H1 (cell line): Measurements from ENCODE around the gene MACROD2. TPM values are rescaled to one million over a fixed set of nuclear protein-coding genes. Genes with fewer than 3 reads are reported as not detected.

Experiments used
- CTCF ChIA-PET: fragments of 300-600 bp; sonication (Branson Sonifier 250); formaldehyde crosslinking; loops from one replicate; lab custom pipeline; 2021; ENCODE audit not compliant: partially characterized antibody; lab: Charles Lee
- POLR2A ChIA-PET: fragments of 300-600 bp; sonication (Branson Sonifier 250); formaldehyde crosslinking; loops from one replicate; lab custom pipeline; 2021; ENCODE audit warnings: inconsistent platforms; ENCODE audit not compliant: partially characterized antibody; lab: Charles Lee
- DNase-seq, 2 experiments: peaks; one replicate each; pipeline versions ENCODE4 v3.0.0 to v3.0.0-alpha.2; 2010 to 2022; ENCODE audit warnings: low spot score in 2 of 2, low read depth in 1 of 2, mixed read lengths in 1 of 2
- FAIRE-seq: peaks from 2 replicates; lab custom pipeline; 2011; peaks lifted over from hg19 to GRCh38; lab: Jason Lieb, UNC
- H2AFZ ChIP-seq: 2 replicates; pipeline ENCODE4 v1.8.1; 2012; ENCODE audit warnings: low read length, inconsistent platforms
- H2AK5ac ChIP-seq: 2 replicates; pipeline ENCODE4 v1.6.1; 2013; ENCODE audit warnings: low read depth, low read length
- H2BK120ac ChIP-seq: replicated peaks from 2 replicates; pipeline ENCODE3; 2013; ENCODE audit warnings: low read depth, low read length, inconsistent platforms
- H2BK12ac ChIP-seq: 2 replicates; pipeline ENCODE4 v1.6.1; 2013; ENCODE audit warnings: low read depth, low read length
- H2BK15ac ChIP-seq: 2 replicates; pipeline ENCODE4 v1.6.1; 2013; ENCODE audit warnings: low read length
- H2BK20ac ChIP-seq: 2 replicates; pipeline ENCODE4 v1.6.1; 2013; ENCODE audit warnings: low read length
- H2BK5ac ChIP-seq: 2 replicates; pipeline ENCODE4 v1.6.1; 2013; ENCODE audit warnings: low read depth, low read length
- H3K14ac ChIP-seq: 2 replicates; pipeline ENCODE4 v1.6.1; 2013; ENCODE audit warnings: inconsistent platforms; ENCODE audit not compliant: insufficient read length
- H3K18ac ChIP-seq: 2 replicates; pipeline ENCODE4 v1.6.1; 2013; ENCODE audit warnings: low read length; ENCODE audit errors: extremely low read depth
- H3K23ac ChIP-seq: 2 replicates; pipeline ENCODE4 v1.6.1; 2013; ENCODE audit warnings: inconsistent platforms; ENCODE audit not compliant: insufficient read length
- H3K23me2 ChIP-seq: 2 replicates; pipeline ENCODE4 v1.6.1; 2013; ENCODE audit warnings: low read depth, low read length
- H3K27ac ChIP-seq: 2 replicates; pipeline ENCODE4 v1.6.1; 2011; ENCODE audit warnings: low read depth, low read length, inconsistent platforms
- H3K27me3 ChIP-seq, 4 experiments: replicated peaks in 1 of 4; 1 replicate in 1 of 4; 2 replicates in 3 of 4; pipeline versions ENCODE4 v1.6.1 to v1.8.1; 2011 to 2013; ENCODE audit warnings: low read length in 3 of 4, mild to moderate bottlenecking in 3 of 4, inconsistent platforms in 2 of 4, mixed read lengths in 2 of 4, moderate library complexity in 1 of 4; ENCODE audit not compliant: control insufficient read depth in 3 of 4, insufficient read depth in 3 of 4; ENCODE audit errors: extremely low read depth in 1 of 4
- H3K36me3 ChIP-seq, 4 experiments: 2 replicates each; pipeline versions ENCODE4 v1.6.1 to v1.8.1; 2011 to 2013; ENCODE audit warnings: mild to moderate bottlenecking in 4 of 4, low read length in 3 of 4, moderate library complexity in 2 of 4, control low read depth in 1 of 4, inconsistent platforms in 1 of 4; ENCODE audit not compliant: insufficient read depth in 4 of 4, control insufficient read depth in 2 of 4
- H3K4ac ChIP-seq: replicated peaks from 2 replicates; pipeline ENCODE3; 2013; ENCODE audit warnings: low read length, low read depth, mixed read lengths, inconsistent platforms; ENCODE audit not compliant: insufficient read length
- H3K4me1 ChIP-seq, 4 experiments: replicated peaks in 1 of 4; 1 replicate in 1 of 4; 2 replicates in 3 of 4; pipeline versions ENCODE4 v1.6.1 to v1.8.1; 2011 to 2013; ENCODE audit warnings: low read length in 3 of 4, inconsistent platforms in 2 of 4, mixed read lengths in 1 of 4; ENCODE audit not compliant: insufficient read depth in 4 of 4, control insufficient read depth in 3 of 4
- H3K4me2 ChIP-seq, 2 experiments: 2 replicates each; pipeline versions ENCODE4 v1.6.1 to v1.8.1; 2011 to 2013; ENCODE audit warnings: low read depth in 2 of 2, low read length in 2 of 2, control low read depth in 1 of 2, inconsistent platforms in 1 of 2, mild to moderate bottlenecking in 1 of 2; ENCODE audit not compliant: insufficient read depth in 1 of 2
- H3K4me3 ChIP-seq, 4 experiments: fragments of 200-600, 300-600 bp in 1 of 4; sonication (generic), shearing (Covaris generic), sonication (Bioruptor Twin) in 1 of 4; 2 replicates each; pipeline versions ENCODE4 v1.5.1 to v1.8.1; 2011 to 2016; ENCODE audit warnings: low read length in 4 of 4, low read depth in 3 of 4, control low read depth in 2 of 4, inconsistent platforms in 2 of 4, mild to moderate bottlenecking in 2 of 4, mixed read lengths in 1 of 4, moderate library complexity in 1 of 4; ENCODE audit not compliant: insufficient read depth in 2 of 4; ENCODE audit errors: extremely low read depth in 1 of 4
- H3K56ac ChIP-seq: replicated peaks from 2 replicates; pipeline ENCODE3; 2013; ENCODE audit warnings: low read depth, mild to moderate bottlenecking, mixed read lengths, low read length, inconsistent platforms; ENCODE audit not compliant: insufficient read length
- H3K79me1 ChIP-seq: 2 replicates; pipeline ENCODE4 v1.6.1; 2013; ENCODE audit warnings: low read depth, low read length, control low read depth
- H3K79me2 ChIP-seq, 2 experiments: 2 replicates each; pipeline versions ENCODE4 v1.6.1 to v1.8.1; 2012 to 2013; ENCODE audit warnings: low read length in 2 of 2, mild to moderate bottlenecking in 2 of 2, inconsistent platforms in 1 of 2; ENCODE audit not compliant: insufficient read depth in 2 of 2, control insufficient read depth in 1 of 2
- H3K9ac ChIP-seq, 4 experiments: replicated peaks in 1 of 4; 1 replicate in 1 of 4; 2 replicates in 3 of 4; pipeline versions ENCODE4 v1.6.1 to v1.8.1; 2011 to 2013; ENCODE audit warnings: low read depth in 3 of 4, low read length in 3 of 4, control low read depth in 2 of 4, mild to moderate bottlenecking in 2 of 4, moderate library complexity in 2 of 4, inconsistent platforms in 1 of 4; ENCODE audit errors: extremely low read depth in 1 of 4
- H3K9me3 ChIP-seq, 2 experiments: 2 replicates each; pipeline versions ENCODE4 v1.6.1 to v1.8.1; 2012 to 2013; ENCODE audit warnings: mild to moderate bottlenecking in 2 of 2, moderate library complexity in 2 of 2, control low read depth in 1 of 2, inconsistent platforms in 1 of 2, low read depth in 1 of 2, low read length in 1 of 2, mixed read lengths in 1 of 2; ENCODE audit not compliant: insufficient read depth in 2 of 2
- H4K20me1 ChIP-seq, 2 experiments: replicated peaks in 1 of 2; 2 replicates each; pipeline versions ENCODE3 to v1.8.1; 2011 to 2013; ENCODE audit warnings: inconsistent platforms in 2 of 2, low read length in 2 of 2, mild to moderate bottlenecking in 1 of 2; ENCODE audit not compliant: insufficient read depth in 2 of 2, control insufficient read depth in 1 of 2
- H4K5ac ChIP-seq: 2 replicates; pipeline ENCODE4 v1.6.1; 2013; ENCODE audit warnings: low read length, low read depth, mixed read lengths, inconsistent platforms; ENCODE audit not compliant: insufficient read length
- H4K8ac ChIP-seq: 2 replicates; pipeline ENCODE4 v1.8.0; 2013; ENCODE audit warnings: mild to moderate bottlenecking, moderate library complexity, low read length, inconsistent platforms; ENCODE audit not compliant: insufficient read depth; ENCODE audit errors: extremely low read depth
- H4K91ac ChIP-seq: replicated peaks from 2 replicates; pipeline ENCODE3; 2013; ENCODE audit warnings: low read length, mixed read lengths, inconsistent platforms; ENCODE audit not compliant: insufficient read length
- CHD1 ChIP-seq: IDR thresholded peaks from 2 replicates; pipeline ENCODE4 v1.6.1; 2012; ENCODE audit warnings: low read depth, low read length, improper control_type of control experiment
- TEAD4 ChIP-seq: IDR thresholded peaks from 2 replicates; pipeline ENCODE4 v1.6.1; 2012; ENCODE audit warnings: low read depth, low read length, inconsistent platforms, mixed read lengths
- WGBS, 2 experiments: shearing (Covaris generic) in 1 of 2; methylation state at CpG; one replicate each; pipeline versions ENCODE4 v1.1.6 to v1.1.7; 2013 to 2015; ENCODE audit warnings: low lambda C conversion rate in 2 of 2, mixed read lengths in 2 of 2, inconsistent platforms in 1 of 2, low coverage in 1 of 2, missing lambda C conversion rate in 1 of 2; ENCODE audit not compliant: insufficient replicate concordance in 2 of 2, insufficient coverage in 1 of 2, insufficient read length in 1 of 2; ENCODE audit errors: extremely low coverage in 1 of 2, missing lambda C conversion rate in 1 of 2; 5-methylcytosine and 5-hydroxymethylcytosine counted together
- polyA plus RNA-seq, 7 experiments: library from polyadenylated mRNA; depleted of rRNA in 3 of 7; stranded (reverse) in 5 of 7; unstranded in 2 of 7; fragments of >200 nt in 5 of 7; fragments of 200-250 nt in 2 of 7; gene quantifications; 1 replicate in 5 of 7; 2 replicates in 1 of 7; 4 replicates in 1 of 7; pipeline versions ENCODE4 v1.2.1 to v1.2.3, GENCODE V29; 2011 to 2013; ENCODE audit warnings: missing spikeins in 2 of 7, mixed read lengths in 2 of 7
- total RNA-seq: library from RNA; stranded (reverse); fragmentation: NEBNext Ultra II Directional; extraction: Animal tissue kit (Norgen Biotek cat#: 25700); gene quantifications from 2 replicates; pipeline ENCODE4 v1.2.1, GENCODE V29; 2021

Gene MACROD2
- total and polyA plus RNA-seq, 2 of the 8 experiments (the other 6 are each of a cell fraction or from before 2014, with no cell fraction given) = 0.70 to 3.9 TPM

- H3K27ac ChIP-seq = no peak overlapping the region
- H2BK20ac ChIP-seq = no peak overlapping the region
- no peaks in the 10 kb centered on the region for H3K23me2 ChIP-seq
- no peaks in the 10 kb centered on the region for H4K20me1 ChIP-seq
- H3K14ac ChIP-seq = no peak overlapping the region
- TF ChIP-seq TEAD4 (no peak), CHD1 (no peak)
- no peaks in the 10 kb centered on the region for H3K36me3 ChIP-seq
- no peak overlapping the region for H3K9ac ChIP-seq
- FAIRE-seq = no peak
- no peaks in the 10 kb centered on the region for H3K4me1 ChIP-seq
- H3K27me3 ChIP-seq = no peaks in the 10 kb centered on the region
- no peak for DNase-seq
- H3K79me2 ChIP-seq = no peaks in the 10 kb centered on the region
- H2BK5ac ChIP-seq = no peak overlapping the region
- no peak overlapping the region for H3K18ac ChIP-seq
- no peak overlapping the region for H2BK12ac ChIP-seq
- 86% methylated on average over 1 of the region's 1 CpG; no CpG with 5 or more reads in 1 of the 2 experiments for WGBS, 2 experiments
- H3K56ac ChIP-seq = no peak overlapping the region
- no peak overlapping the region for H4K8ac ChIP-seq
- no peaks in the 10 kb centered on the region for H3K9me3 ChIP-seq
- H4K91ac ChIP-seq = no peak overlapping the region
- no peak overlapping the region for H3K4me2 ChIP-seq
- no peak overlapping the region for H2BK15ac ChIP-seq
- no peak overlapping the region for H2AK5ac ChIP-seq
- no peak overlapping the region for H2AFZ ChIP-seq
- ChIA-PET POLR2A (no interaction called here), CTCF (interaction anchor here (0.7 kb wide), 1 partner anchor 30 kb away, joined by 3 read pairs; no protein-coding TSS in a partner anchor)
- no peak overlapping the region for H2BK120ac ChIP-seq
- no peaks in the 10 kb centered on the region for H3K79me1 ChIP-seq
- H3K4ac ChIP-seq = no peak overlapping the region
- H3K23ac ChIP-seq = no peak overlapping the region
- H3K4me3 ChIP-seq = no peak overlapping the region
- no peak overlapping the region for H4K5ac ChIP-seq
These were observed 1385.5 kb downstream of the MACROD2 start for GRCh38 chr20:15380770-15381169.
